Epithelial cell of esophagus (primary cell): Measurements from ENCODE around the gene OTOS.
A peak's percentile ranks its signal among the peaks of the same experiment; 100 is the strongest.

Experiments used
- DNase-seq: peaks from one replicate; pipeline ENCODE4 v3.0.0; 2010; ENCODE audit warnings: low read depth
- H3K4me3 ChIP-seq: 2 replicates; pipeline ENCODE4 v1.5.1; 2011; ENCODE audit warnings: mild to moderate bottlenecking, low read length, control low read depth
- CTCF ChIP-seq: IDR thresholded peaks from 2 replicates; pipeline ENCODE4 v1.5.1; 2011; ENCODE audit warnings: low read depth, mild to moderate bottlenecking, low read length, control low read depth, inconsistent platforms; ENCODE audit not compliant: insufficient read depth; ENCODE audit errors: missing control alignments

The OTOS gene

GRCh38 chr2:240142256-240142775, 1.9 kb upstream of the OTOS start:
- TF ChIP-seq CTCF, result no peak
- DNase-seq, result no peak
- H3K4me3 ChIP-seq, result no peak overlapping the region

- no peak for DNase-seq
- H3K4me3 ChIP-seq, result no peak overlapping the region
- no peak for TF ChIP-seq CTCF
Measured at GRCh38 chr2:240141736-240142135, 1.3 kb upstream of the OTOS start.

- no peak for TF ChIP-seq CTCF
- DNase-seq, result no peak
- H3K4me3 ChIP-seq, result no peak overlapping the region
Measured at GRCh38 chr2:240140920-240141319, 462 bp upstream of the OTOS start.

GRCh38 chr2:240139666-240140393, 628 bp downstream of the OTOS start:
- DNase-seq, result no peak
- TF ChIP-seq CTCF, result no peak
- H3K4me3 ChIP-seq, result no peak overlapping the region

- no peak overlapping the region for H3K4me3 ChIP-seq
- no peak for TF ChIP-seq CTCF
- no peak for DNase-seq
Measured at GRCh38 chr2:240139011-240139441, 1.4 kb downstream of the OTOS start.

GRCh38 chr2:240138254-240138984, 2.0 kb downstream of the OTOS start:
- no peak overlapping the region for H3K4me3 ChIP-seq
- DNase-seq, result peak; percentile 63
- no peak for TF ChIP-seq CTCF
